GM19193 (cell line): ENCODE data around the gene RCOR2.

ENCODE experiments used
- POLR2A ChIP-seq: IDR thresholded peaks from 4 replicates; pipeline ENCODE4 v1.6.1; 2011; ENCODE audit not compliant: insufficient read depth, insufficient read length; ENCODE audit errors: extremely low read depth

RCOR2 gene

GRCh38 chr11:63914896-63915691, 1.9 kb downstream of the RCOR2 start:
- no peak for TF ChIP-seq POLR2A

GRCh38 chr11:63913866-63914830, 2.8 kb downstream of the RCOR2 start:
- no peak for TF ChIP-seq POLR2A

- TF ChIP-seq POLR2A: no peak
Observed at GRCh38 chr11:63912678-63913077, 4.3 kb downstream of the RCOR2 start.

- TF ChIP-seq POLR2A: no peak
Observed at GRCh38 chr11:63911876-63912275, 5.1 kb downstream of the RCOR2 start.

- no peak for TF ChIP-seq POLR2A
Observed at GRCh38 chr11:63911440-63911839, 5.5 kb downstream of the RCOR2 start.

- TF ChIP-seq POLR2A: no peak
Observed at GRCh38 chr11:63910675-63911074, 6.3 kb downstream of the RCOR2 start.

GRCh38 chr11:63909591-63910506, 7.1 kb downstream of the RCOR2 start:
- TF ChIP-seq POLR2A: no peak

- no peak for TF ChIP-seq POLR2A
Observed at GRCh38 chr11:63908631-63909401, 8.1 kb downstream of the RCOR2 start.

- no peak for TF ChIP-seq POLR2A
Observed at GRCh38 chr11:63907808-63908530, 9.0 kb downstream of the RCOR2 start.

GRCh38 chr11:63907063-63907462, 9.9 kb downstream of the RCOR2 start:
- TF ChIP-seq POLR2A: no peak

GRCh38 chr11:63906585-63906984, 10.4 kb downstream of the RCOR2 start:
- TF ChIP-seq POLR2A: no peak

- no peak for TF ChIP-seq POLR2A
Observed at GRCh38 chr11:63906087-63906486, 10.9 kb downstream of the RCOR2 start.

GRCh38 chr11:63905179-63905578, 11.8 kb downstream of the RCOR2 start:
- no peak for TF ChIP-seq POLR2A

GRCh38 chr11:63904743-63905142, 12.2 kb downstream of the RCOR2 start:
- no peak for TF ChIP-seq POLR2A

GRCh38 chr11:63903884-63904283, 13.1 kb downstream of the RCOR2 start:
- no peak for TF ChIP-seq POLR2A
